GM23338 (cell line): Measurements from ENCODE around the gene MRLN. TPM values are rescaled to one million over a fixed set of nuclear protein-coding genes. Genes with fewer than 3 reads are reported as not detected.

Experiments used
- ATAC-seq: fragments of 200-7000 bp; cut with Tn5 transposase; 3 replicates; pipeline ENCODE4 v1.9.1; 2020
- DNase-seq: peaks from one replicate; pipeline ENCODE4 v3.0.0-alpha.2; 2015; ENCODE audit warnings: low spot score
- H2AFZ ChIP-seq: fragments of 200-600 bp; sonication (generic); 2 replicates; pipeline ENCODE4 v1.8.0; 2016; ENCODE audit warnings: antibody characterized with exemption, mild to moderate bottlenecking, moderate library complexity
- H3F3A ChIP-seq: fragments of 200-600 bp; sonication (generic); replicated peaks from 2 replicates; pipeline ENCODE4 v1.8.0; 2017; ENCODE audit warnings: antibody characterized with exemption, mixed run types, low read depth
- H3K27ac ChIP-seq: fragments of 200-600 bp; sonication (generic); 2 replicates; pipeline ENCODE4 v1.6.1; 2016; ENCODE audit warnings: low read depth
- H3K27me3 ChIP-seq: fragments of 200-600 bp; sonication (generic); 2 replicates; pipeline ENCODE4 v1.8.0; 2016; ENCODE audit warnings: mild to moderate bottlenecking, mixed run types, moderate library complexity; ENCODE audit not compliant: insufficient read depth
- H3K36me3 ChIP-seq: fragments of 200-600 bp; sonication (generic); 2 replicates; pipeline ENCODE4 v1.8.0; 2016; ENCODE audit warnings: mild to moderate bottlenecking; ENCODE audit not compliant: insufficient read depth
- H3K4me1 ChIP-seq: fragments of 200-600 bp; sonication (generic); 2 replicates; pipeline ENCODE4 v1.8.0; 2016; ENCODE audit warnings: mild to moderate bottlenecking, moderate library complexity; ENCODE audit not compliant: insufficient read depth
- H3K4me2 ChIP-seq: fragments of 200-600 bp; sonication (generic); 2 replicates; pipeline ENCODE4 v1.7.1; 2017; ENCODE audit warnings: mixed run types
- H3K4me3 ChIP-seq: fragments of 200-600 bp; sonication (generic); 2 replicates; pipeline ENCODE4 v1.6.1; 2016; ENCODE audit warnings: mixed run types
- H3K79me2 ChIP-seq: fragments of 200-600 bp; sonication (generic); replicated peaks from 2 replicates; pipeline ENCODE4 v1.8.0; 2017; ENCODE audit warnings: mild to moderate bottlenecking; ENCODE audit not compliant: insufficient read depth
- H3K9me2 ChIP-seq: fragments of 200-600 bp; sonication (generic); 2 replicates; pipeline ENCODE4 v1.8.0; 2017; ENCODE audit not compliant: insufficient read depth
- H4K20me1 ChIP-seq: fragments of 200-600 bp; sonication (generic); replicated peaks from 2 replicates; pipeline ENCODE4 v1.8.0; 2017; ENCODE audit warnings: mild to moderate bottlenecking; ENCODE audit not compliant: insufficient read depth
- H3K27ac Mint-ChIP-seq: 2 replicates; pipeline ENCODE4 v1.8.0; 2020; ENCODE audit warnings: inconsistent platforms, mild to moderate bottlenecking, moderate library complexity, mixed read lengths
- H3K27me3 Mint-ChIP-seq: 3 replicates; pipeline ENCODE4 v1.8.0; 2022; ENCODE audit warnings: low read depth, mild to moderate bottlenecking, moderate library complexity, mixed read lengths, inconsistent platforms; ENCODE audit not compliant: insufficient read depth, poor library complexity
- H3K36me3 Mint-ChIP-seq: 3 replicates; pipeline ENCODE4 v1.8.0; 2021; ENCODE audit warnings: low read depth, mild to moderate bottlenecking, inconsistent platforms, moderate library complexity, mixed read lengths
- H3K4me1 Mint-ChIP-seq: 3 replicates; pipeline ENCODE4 v1.8.0; 2020; ENCODE audit warnings: mild to moderate bottlenecking, inconsistent platforms, mixed read lengths
- H3K4me3 Mint-ChIP-seq: 3 replicates; pipeline ENCODE4 v1.8.0; 2021; ENCODE audit warnings: moderate library complexity, mild to moderate bottlenecking, inconsistent platforms, mixed read lengths
- H3K9me3 Mint-ChIP-seq: 3 replicates; pipeline ENCODE4 v1.8.0; 2020; ENCODE audit warnings: moderate library complexity, mild to moderate bottlenecking, inconsistent platforms, mixed read lengths
- ETS1 ChIP-seq: IDR thresholded peaks from 2 replicates; pipeline ENCODE4 v1.6.1; 2016; ENCODE audit warnings: antibody characterized with exemption
- EZH2phosphoT487 ChIP-seq: fragments of 200-600 bp; sonication (generic); IDR thresholded peaks from one replicate; pipeline ENCODE4 v1.8.1; 2018; ENCODE audit warnings: antibody characterized with exemption; ENCODE audit not compliant: unreplicated experiment
- NANOG ChIP-seq: IDR thresholded peaks from 2 replicates; pipeline ENCODE4 v1.6.1; 2016; ENCODE audit warnings: antibody characterized with exemption, borderline replicate concordance
- POLR2AphosphoS5 ChIP-seq: IDR thresholded peaks from 2 replicates; pipeline ENCODE4 v1.6.1; 2016; ENCODE audit warnings: antibody characterized with exemption, low read depth
- STAT1 ChIP-seq: IDR thresholded peaks from one replicate; pipeline ENCODE4 v1.6.1; 2016; ENCODE audit warnings: antibody characterized with exemption; ENCODE audit not compliant: unreplicated experiment
- ZNF462 ChIP-seq: fragments of 250-450 bp; sonication (Bioruptor Pico); IDR thresholded peaks from 2 replicates; pipeline ENCODE4 v1.5.0; 2020; ENCODE audit warnings: mild to moderate bottlenecking, moderate library complexity
- polyA plus RNA-seq: library from polyadenylated mRNA; unstranded; fragments of >200 nt; fragmentation: Nextera tagmentation; extraction: Ambion mirVana; gene quantifications from 2 replicates; pipeline ENCODE4 v1.2.1, GENCODE V29; 2016
- total RNA-seq: library from RNA; depleted of rRNA; stranded (reverse); fragments of >200 nt; shearing (Covaris generic); gene quantifications from 2 replicates; pipeline ENCODE4 v1.2.3, GENCODE V29; 2014

MRLN gene
- total and polyA plus RNA-seq, 2 experiments from 2014 or later, result not detected

GRCh38 chr10:59793919-59794318 is 40.7 kb upstream of the MRLN start:
- Mint-ChIP-seq H3K27ac (no peak overlapping the region), H3K36me3 (peaks cover 68% of the 10 kb centered on the region), H3K4me1 (no peaks in the 10 kb centered on the region), H3K27me3 (peaks cover 4% of the 10 kb centered on the region), H3K4me3 (no peak overlapping the region), H3K9me3 (no peaks in the 10 kb centered on the region; the same call in 2 of the 3 replicates)
- ATAC-seq, result no peak
- Histone ChIP-seq H3K27me3 (no peaks in the 10 kb centered on the region), H3K4me2 (no peak overlapping the region), H3K27ac (0 out of 2 replicates have a peak overlapping the region, but pooled peaks have one; percentile 59), H3K4me1 (0 out of 2 replicates have a peak, but pooled peaks cover 3% of the 10 kb centered on the region), H3K9me2 (no peaks in the 10 kb centered on the region), H2AFZ (no peak overlapping the region), H3K4me3 (no peak overlapping the region), H3K79me2 (no peaks in the 10 kb centered on the region), H4K20me1 (peaks cover 6% of the 10 kb centered on the region; the same call in 1 of the 2 replicates), H3F3A (no peaks in the 10 kb centered on the region), H3K36me3 (peaks cover 23% of the 10 kb centered on the region)
- TF ChIP-seq EZH2phosphoT487, result no peak
- no peak for DNase-seq

DNA sequence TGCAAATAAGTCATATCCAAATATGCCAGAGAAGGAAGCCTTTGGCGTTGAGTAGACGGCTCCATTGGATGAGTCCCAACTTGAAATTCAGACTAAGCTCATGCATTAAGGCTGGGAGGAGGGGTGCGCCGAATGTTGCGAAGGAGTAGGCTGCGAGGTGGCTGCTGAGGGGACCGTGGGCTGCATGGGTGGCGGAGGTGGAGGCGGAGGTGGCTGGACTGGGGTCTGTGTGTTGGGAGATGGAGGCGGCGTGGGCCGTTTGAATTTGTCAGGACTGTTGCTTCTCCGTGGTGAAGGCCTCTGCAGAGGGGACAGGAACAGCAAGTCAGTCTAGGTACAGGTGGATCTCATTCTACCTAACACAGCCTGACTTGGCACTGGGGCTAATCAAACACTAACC is 39.6 kb upstream of the MRLN start:
- Histone ChIP-seq H3K4me1 (0 out of 2 replicates have a peak, but pooled peaks cover 3% of the 10 kb centered on the region), H3K27me3 (no peaks in the 10 kb centered on the region), H4K20me1 (peaks cover 6% of the 10 kb centered on the region; the same call in 1 of the 2 replicates), H3K79me2 (no peaks in the 10 kb centered on the region), H2AFZ (no peak overlapping the region), H3K27ac (no peak overlapping the region), H3K36me3 (peaks cover 19% of the 10 kb centered on the region), H3F3A (no peaks in the 10 kb centered on the region), H3K4me2 (no peak overlapping the region), H3K4me3 (no peak overlapping the region), H3K9me2 (no peaks in the 10 kb centered on the region)
- no peak overlapping the region for H3K4me3 Mint-ChIP-seq
- no peak for DNase-seq
- peaks cover 58% of the 10 kb centered on the region for H3K36me3 Mint-ChIP-seq
- H3K27me3 Mint-ChIP-seq, result peaks cover 4% of the 10 kb centered on the region
- no peak overlapping the region for H3K27ac Mint-ChIP-seq
- no peaks in the 10 kb centered on the region; the same call in 2 of the 3 replicates for H3K9me3 Mint-ChIP-seq
- no peak for ATAC-seq
- no peaks in the 10 kb centered on the region for H3K4me1 Mint-ChIP-seq
- no peak for TF ChIP-seq NANOG
- no peak for TF ChIP-seq ZNF462
- no peak for TF ChIP-seq ETS1
- no peak for TF ChIP-seq POLR2AphosphoS5
- TF ChIP-seq STAT1, result no peak
- no peak for TF ChIP-seq EZH2phosphoT487
